ENCODE data around the gene TRIM32. TPM values are rescaled to one million over a fixed set of nuclear protein-coding genes. Genes with fewer than 3 reads are reported as not detected.
A peak's percentile ranks its signal among the peaks of the same experiment; 100 is the strongest.

TRIM32 gene
- total RNA-seq, 1 experiment from 2014 or later = 17.5 TPM

DNA sequence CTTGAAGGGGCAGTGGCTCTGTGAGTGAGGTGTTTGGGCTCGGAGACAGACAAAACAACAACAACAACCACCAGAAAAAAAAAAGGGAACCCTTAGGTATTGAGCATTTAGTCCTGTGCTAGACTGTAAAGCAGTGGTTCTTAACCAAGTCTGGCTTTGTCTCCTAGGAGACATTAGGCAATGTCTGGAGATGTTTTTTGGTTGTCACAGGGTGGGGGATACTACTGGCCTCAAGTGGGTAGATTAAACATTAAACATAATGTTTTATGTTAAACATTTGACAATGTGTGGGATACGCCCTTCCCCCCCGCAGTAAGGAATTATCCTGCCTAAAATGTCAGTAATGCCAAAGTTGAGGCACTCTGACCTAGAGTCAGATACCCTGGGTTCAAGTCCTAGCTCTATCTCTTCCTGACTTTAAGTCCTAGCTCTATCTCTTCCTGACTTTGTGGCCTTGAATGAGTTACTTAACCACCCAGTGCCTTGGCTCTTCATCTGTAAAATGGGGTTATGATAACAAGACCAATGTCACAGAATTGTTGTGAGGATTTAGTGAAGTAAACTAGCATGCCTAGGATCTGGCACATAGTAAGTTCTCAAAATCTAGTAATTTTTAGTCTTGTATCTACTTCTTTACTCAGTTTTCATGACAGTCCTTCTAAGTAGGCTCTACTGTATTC is 1.8 kb downstream of the TRIM32 start:
- Mint-ChIP-seq H3K9me3 (peaks cover 9% of the 10 kb centered on the region), H3K27me3 (ENCODE audit: low read depth) (peaks cover 12% of the 10 kb centered on the region), H3K4me3 (peak overlapping the region; percentile 87), H3K36me3 (peaks cover 13% of the 10 kb centered on the region), H3K27ac (no peak overlapping the region), H3K4me1 (peaks cover 30% of the 10 kb centered on the region)
- CTCF ChIA-PET = no interaction called here
- POLR2A ChIA-PET = no interaction called here
- DNase-seq (ENCODE audit: low spot score) (no peak), ATAC-seq (no peak)
- TF ChIP-seq NFE2L1 (CRISPR knock-in tag; IDR thresholded peaks at IDR 0.05) (no peak), ZBTB21 (CRISPR knock-in tag; IDR thresholded peaks at IDR 0.05; ENCODE audit: borderline replicate concordance) (no peak), CTCF (IDR thresholded peaks at IDR 0.05) (no peak), TCF7 (CRISPR knock-in tag; IDR thresholded peaks at IDR 0.05; ENCODE audit: low read depth) (no peak), SMAD4 (CRISPR knock-in tag; IDR thresholded peaks at IDR 0.05) (no peak), HMGA2 (CRISPR knock-in tag; IDR thresholded peaks at IDR 0.05) (no peak), GABPB1 (CRISPR knock-in tag; IDR thresholded peaks at IDR 0.05) (no peak), GTF2I (CRISPR knock-in tag; conservative IDR thresholded peaks at IDR 0.05) (no peak), GRHL2 (CRISPR knock-in tag; IDR thresholded peaks at IDR 0.05; ENCODE audit: insufficient replicate concordance, severe bottlenecking) (no peak), ZNF281 (CRISPR knock-in tag; IDR thresholded peaks at IDR 0.05) (no peak), PREB (CRISPR knock-in tag; IDR thresholded peaks at IDR 0.05; ENCODE audit: borderline replicate concordance) (no peak), NFYB (CRISPR knock-in tag; conservative IDR thresholded peaks at IDR 0.05; ENCODE audit: low read depth) (no peak), IRF1 (CRISPR knock-in tag; IDR thresholded peaks at IDR 0.05) (no peak)

DNA sequence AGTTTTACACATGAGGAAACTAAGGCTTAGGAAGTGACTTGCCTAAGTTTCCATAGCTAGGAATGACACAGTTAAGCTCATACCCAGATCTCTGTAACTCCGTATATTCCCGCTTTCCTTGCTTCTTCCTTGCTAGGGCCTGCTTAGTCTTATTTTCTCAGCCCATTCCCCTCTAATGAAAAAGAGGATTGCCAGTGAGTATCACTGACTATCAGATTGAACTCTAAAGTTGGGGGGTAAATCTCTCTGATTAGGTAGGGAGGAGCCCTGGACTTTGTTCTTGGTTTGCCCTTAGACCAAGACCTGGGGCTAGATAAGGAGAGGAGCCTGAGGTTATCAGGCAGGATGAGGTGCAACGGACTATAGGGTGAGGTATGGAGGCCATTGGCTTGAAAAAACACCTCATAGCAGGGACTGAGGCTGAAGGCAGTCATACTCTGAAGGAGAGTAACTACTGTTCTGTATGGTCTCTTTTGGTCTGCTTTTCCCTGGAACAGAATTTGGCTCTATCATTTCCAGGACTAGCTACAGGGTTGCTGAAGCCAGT is 2.5 kb downstream of the TRIM32 start:
- no peak overlapping the region for H3K27ac Mint-ChIP-seq
- H3K27me3 Mint-ChIP-seq (ENCODE audit: low read depth) = peaks cover 12% of the 10 kb centered on the region
- ATAC-seq (no peak), DNase-seq (ENCODE audit: low spot score) (no peak)
- H3K36me3 Mint-ChIP-seq = peaks cover 9% of the 10 kb centered on the region
- ChIA-PET CTCF (interaction anchor here (1.6 kb wide), 1 partner anchor 10 kb away, joined by 4 read pairs; no protein-coding TSS in a partner anchor), POLR2A (no interaction called here)
- H3K9me3 Mint-ChIP-seq = peaks cover 2% of the 10 kb centered on the region
- H3K4me3 Mint-ChIP-seq = no peak overlapping the region
- peaks cover 30% of the 10 kb centered on the region for H3K4me1 Mint-ChIP-seq
- no peak for TF ChIP-seq CREB1 (CRISPR knock-in tag; IDR thresholded peaks at IDR 0.05)
- TF ChIP-seq ZBTB21 (CRISPR knock-in tag; IDR thresholded peaks at IDR 0.05; ENCODE audit: borderline replicate concordance) = no peak
- TF ChIP-seq, protein P1, sequence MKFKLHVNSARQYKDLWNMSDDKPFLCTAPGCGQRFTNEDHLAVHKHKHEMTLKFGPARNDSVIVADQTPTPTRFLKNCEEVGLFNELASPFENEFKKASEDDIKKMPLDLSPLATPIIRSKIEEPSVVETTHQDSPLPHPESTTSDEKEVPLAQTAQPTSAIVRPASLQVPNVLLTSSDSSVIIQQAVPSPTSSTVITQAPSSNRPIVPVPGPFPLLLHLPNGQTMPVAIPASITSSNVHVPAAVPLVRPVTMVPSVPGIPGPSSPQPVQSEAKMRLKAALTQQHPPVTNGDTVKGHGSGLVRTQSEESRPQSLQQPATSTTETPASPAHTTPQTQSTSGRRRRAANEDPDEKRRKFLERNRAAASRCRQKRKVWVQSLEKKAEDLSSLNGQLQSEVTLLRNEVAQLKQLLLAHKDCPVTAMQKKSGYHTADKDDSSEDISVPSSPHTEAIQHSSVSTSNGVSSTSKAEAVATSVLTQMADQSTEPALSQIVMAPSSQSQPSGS (CRISPR knock-in tag; IDR thresholded peaks at IDR 0.05; ENCODE audit: borderline replicate concordance, low read depth) = no peak
- no peak for TF ChIP-seq ZNF232 (CRISPR knock-in tag; IDR thresholded peaks at IDR 0.05)
- TF ChIP-seq ZNF671 (CRISPR knock-in tag; IDR thresholded peaks at IDR 0.05) = no peak
- no peak for TF ChIP-seq IRF1 (CRISPR knock-in tag; IDR thresholded peaks at IDR 0.05)
- TF ChIP-seq ZNF425 (CRISPR knock-in tag; conservative IDR thresholded peaks at IDR 0.05) = no peak
- TF ChIP-seq STAT6 (CRISPR knock-in tag; conservative IDR thresholded peaks at IDR 0.05; ENCODE audit: low read depth) = no peak
- TF ChIP-seq ZNF317 (CRISPR knock-in tag; IDR thresholded peaks at IDR 0.05; ENCODE audit: borderline replicate concordance, low read depth) = no peak

All from WTC11 (cell line).